ENCODE results near the gene PDE4D. TPM values are rescaled to one million over a fixed set of nuclear protein-coding genes. Genes with fewer than 3 reads are reported as not detected.

Gene PDE4D
- total and polyA plus RNA-seq, 3 experiments from 2014 or later, result 5.6 to 18.3 (median 17.7) TPM

DNA sequence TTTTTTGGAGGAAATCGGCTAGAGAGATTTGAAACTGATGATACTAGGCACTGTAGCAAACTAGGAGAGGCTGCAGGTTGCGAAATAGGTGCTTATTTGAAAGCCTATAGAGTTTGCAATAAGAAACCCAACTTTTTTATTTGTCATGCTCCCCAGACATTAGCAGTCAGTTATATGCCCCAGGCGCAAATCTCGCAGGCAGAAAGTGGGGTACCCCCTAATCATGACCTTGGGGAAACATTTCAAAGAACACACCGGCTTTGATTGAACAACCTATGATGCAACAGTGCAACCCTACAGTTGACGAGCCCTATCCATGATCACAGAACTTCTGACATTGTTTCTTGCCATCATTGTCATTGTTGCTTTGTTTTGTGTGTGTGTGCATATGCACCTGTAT lies 800.2 kb downstream of the PDE4D start:
- Histone ChIP-seq H3K36me3 (ENCODE audit: insufficient read depth, low read length) (no peaks in the 10 kb centered on the region), H3K4me3 (ENCODE audit: low read length) (no peak overlapping the region), H3K27me3 (ENCODE audit: insufficient read depth, low read length, poor library complexity, severe bottlenecking) (no peaks in the 10 kb centered on the region), H3K27ac (ENCODE audit: low read depth, low read length) (no peak overlapping the region), H3K9me3 (ENCODE audit: low read length) (no peaks in the 10 kb centered on the region), H3K4me1 (ENCODE audit: insufficient read depth, low read length) (peaks cover 2% of the 10 kb centered on the region)
- DNase-seq, result no peak
- Mint-ChIP-seq H3K36me3 (no peaks in the 10 kb centered on the region), H3K4me3 (no peak overlapping the region), H3K9me3 (no peaks in the 10 kb centered on the region), H3K27ac (no peak overlapping the region), H3K27me3 (peaks cover 7 to 9% of the 10 kb centered on the region in 2 donors), H3K4me1 (peaks cover 7 to 29% (median 11%) of the 10 kb centered on the region in 3 donors)
- CTCF ChIA-PET, result interaction anchor here (1.2 kb wide), 1 partner anchor 80 kb away, joined by 3 read pairs; no protein-coding TSS in a partner anchor
- POLR2A ChIA-PET, result no interaction called here

DNA sequence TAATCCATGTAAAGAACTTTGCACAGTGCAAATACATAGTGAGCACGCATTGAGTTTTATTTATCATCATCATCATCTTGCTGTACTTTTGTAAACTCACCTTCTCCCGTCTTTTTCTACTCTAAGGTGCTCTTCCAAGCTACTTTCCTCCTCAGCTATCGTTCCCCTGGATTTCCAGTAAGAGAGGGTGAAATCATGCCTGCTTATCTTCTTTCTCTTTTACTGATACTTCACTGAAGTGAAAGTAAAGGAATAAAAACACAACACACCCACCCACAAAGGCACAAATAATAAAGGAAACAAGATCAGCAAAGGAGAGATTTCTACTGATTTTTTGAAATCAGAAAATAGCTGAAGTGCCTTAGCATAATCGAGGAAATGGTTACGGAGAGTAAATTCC lies 800.8 kb downstream of the PDE4D start:
- no peak for DNase-seq
- H3K27ac ChIP-seq (ENCODE audit: low read depth, low read length), result no peak overlapping the region
- H3K4me3 ChIP-seq (ENCODE audit: low read length), result no peak overlapping the region
- Mint-ChIP-seq H3K27ac (no peak overlapping the region), H3K9me3 (no peaks in the 10 kb centered on the region), H3K4me1 (peaks cover 7 to 26% (median 11%) of the 10 kb centered on the region in 3 donors), H3K27me3 (peaks cover 7 to 12% of the 10 kb centered on the region in 2 donors), H3K36me3 (no peaks in the 10 kb centered on the region), H3K4me3 (peak overlapping the region in 1 of 7 donors; percentile 11)
- no peaks in the 10 kb centered on the region for H3K9me3 ChIP-seq (ENCODE audit: low read length)
- H3K27me3 ChIP-seq (ENCODE audit: insufficient read depth, low read length, poor library complexity, severe bottlenecking), result no peaks in the 10 kb centered on the region
- no peaks in the 10 kb centered on the region for H3K36me3 ChIP-seq (ENCODE audit: insufficient read depth, low read length)
- no peaks in the 10 kb centered on the region for H3K4me1 ChIP-seq (ENCODE audit: insufficient read depth, low read length)
- ChIA-PET POLR2A (no interaction called here), CTCF (interaction anchor here (1.2 kb wide), 1 partner anchor 80 kb away, joined by 3 read pairs; no protein-coding TSS in a partner anchor)

DNA sequence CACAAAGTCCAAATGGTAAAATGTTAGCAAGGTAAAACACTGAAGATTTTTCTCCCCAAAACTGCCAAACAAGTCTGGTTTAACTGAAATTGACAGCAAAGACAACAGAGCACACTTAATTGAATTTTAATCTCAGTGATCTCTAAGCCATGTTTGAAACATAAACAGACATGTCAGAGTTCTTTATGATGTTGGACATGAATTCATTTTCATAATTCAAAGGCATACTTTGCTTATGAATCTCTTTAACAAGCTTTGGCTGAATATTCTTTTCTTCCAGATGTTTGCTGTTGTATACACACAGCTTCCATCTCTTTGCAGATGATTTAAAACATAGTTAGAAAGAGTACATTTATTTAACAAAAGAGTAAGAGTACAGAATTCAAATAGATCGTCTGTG lies 801.6 kb downstream of the PDE4D start:
- ChIA-PET POLR2A (no interaction called here), CTCF (no interaction called here)
- Histone ChIP-seq H3K4me3 (ENCODE audit: low read length) (no peak overlapping the region), H3K27ac (ENCODE audit: low read depth, low read length) (no peak overlapping the region), H3K4me1 (ENCODE audit: insufficient read depth, low read length) (no peaks in the 10 kb centered on the region), H3K36me3 (ENCODE audit: insufficient read depth, low read length) (no peaks in the 10 kb centered on the region), H3K27me3 (ENCODE audit: insufficient read depth, low read length, poor library complexity, severe bottlenecking) (no peaks in the 10 kb centered on the region), H3K9me3 (ENCODE audit: low read length) (no peaks in the 10 kb centered on the region)
- Mint-ChIP-seq H3K4me1 (peaks cover 7 to 20% (median 11%) of the 10 kb centered on the region in 3 donors), H3K9me3 (no peaks in the 10 kb centered on the region), H3K27me3 (peaks cover 7 to 12% of the 10 kb centered on the region in 2 donors), H3K4me3 (no peak overlapping the region), H3K27ac (no peak overlapping the region), H3K36me3 (no peaks in the 10 kb centered on the region)
- no peak for DNase-seq

DNA sequence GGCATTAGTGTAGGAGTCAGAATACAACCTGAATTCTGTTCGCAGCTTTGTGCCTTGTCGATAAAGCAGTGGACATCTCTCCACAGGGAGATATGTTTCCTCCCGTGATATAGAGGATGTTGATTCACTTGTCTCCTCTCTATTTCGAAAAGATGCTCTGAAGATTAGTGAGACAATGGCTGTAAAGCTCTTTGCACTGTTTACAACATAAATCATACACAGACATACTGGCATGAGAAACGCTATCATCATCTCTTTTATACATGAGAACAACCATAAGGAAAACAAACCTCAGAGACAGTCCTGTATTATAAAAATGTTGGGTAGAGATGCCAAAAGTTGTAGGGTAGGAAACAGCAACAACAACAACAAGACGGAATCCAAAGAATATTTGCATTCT lies 803.2 kb downstream of the PDE4D start:
- Histone ChIP-seq H3K27me3 (ENCODE audit: insufficient read depth, low read length, poor library complexity, severe bottlenecking) (no peaks in the 10 kb centered on the region), H3K27ac (ENCODE audit: low read depth, low read length) (no peak overlapping the region), H3K36me3 (ENCODE audit: insufficient read depth, low read length) (no peaks in the 10 kb centered on the region), H3K4me1 (ENCODE audit: insufficient read depth, low read length) (no peaks in the 10 kb centered on the region), H3K9me3 (ENCODE audit: low read length) (no peaks in the 10 kb centered on the region), H3K4me3 (ENCODE audit: low read length) (no peak overlapping the region)
- H3K27me3 Mint-ChIP-seq, result peaks cover 7 to 12% of the 10 kb centered on the region in 2 donors
- H3K36me3 Mint-ChIP-seq, result no peaks in the 10 kb centered on the region
- ChIA-PET POLR2A (no interaction called here), CTCF (interaction anchor here (2.2 kb wide), 1 partner anchor 84 kb away, joined by 4 read pairs; no protein-coding TSS in a partner anchor)
- H3K9me3 Mint-ChIP-seq, result no peaks in the 10 kb centered on the region
- H3K4me1 Mint-ChIP-seq, result peaks cover 4 to 16% (median 5%) of the 10 kb centered on the region in 3 donors
- H3K27ac Mint-ChIP-seq, result no peak overlapping the region
- no peak overlapping the region for H3K4me3 Mint-ChIP-seq
- no peak for DNase-seq

DNA sequence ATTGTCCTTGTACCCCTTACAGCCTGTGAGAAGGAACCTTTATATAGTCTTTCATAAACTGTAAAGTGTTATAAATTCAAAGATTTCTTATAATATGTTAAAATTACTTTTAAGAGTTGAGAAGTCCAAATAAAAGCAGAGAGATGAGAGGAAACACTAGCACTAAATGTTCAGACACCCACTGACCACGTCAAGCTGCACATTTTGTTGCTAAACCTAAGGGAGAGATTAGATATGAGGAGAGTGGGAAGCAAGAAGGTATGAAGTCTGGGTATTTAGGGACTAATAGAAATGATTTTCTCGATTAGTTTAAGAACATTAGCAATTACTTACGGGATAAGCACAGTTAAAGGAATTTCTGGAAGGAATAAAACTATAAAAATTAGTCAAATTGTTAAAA lies 803.8 kb downstream of the PDE4D start:
- POLR2A ChIA-PET, result no interaction called here
- Histone ChIP-seq H3K36me3 (ENCODE audit: insufficient read depth, low read length) (no peaks in the 10 kb centered on the region), H3K4me3 (ENCODE audit: low read length) (no peak overlapping the region), H3K4me1 (ENCODE audit: insufficient read depth, low read length) (no peaks in the 10 kb centered on the region), H3K27me3 (ENCODE audit: insufficient read depth, low read length, poor library complexity, severe bottlenecking) (no peaks in the 10 kb centered on the region), H3K9me3 (ENCODE audit: low read length) (no peaks in the 10 kb centered on the region), H3K27ac (ENCODE audit: low read depth, low read length) (no peak overlapping the region)
- peaks cover 7 to 12% of the 10 kb centered on the region in 2 donors for H3K27me3 Mint-ChIP-seq
- no peaks in the 10 kb centered on the region for H3K9me3 Mint-ChIP-seq
- DNase-seq, result no peak
- H3K36me3 Mint-ChIP-seq, result no peaks in the 10 kb centered on the region
- no peak overlapping the region for H3K4me3 Mint-ChIP-seq
- CTCF ChIA-PET, result interaction anchor here (2.2 kb wide), 1 partner anchor 85 kb away, joined by 4 read pairs; no protein-coding TSS in a partner anchor
- H3K27ac Mint-ChIP-seq, result peak overlapping the region in 1 of 8 donors; percentile 1
- peaks cover 4 to 13% (median 5%) of the 10 kb centered on the region in 3 donors for H3K4me1 Mint-ChIP-seq

DNA sequence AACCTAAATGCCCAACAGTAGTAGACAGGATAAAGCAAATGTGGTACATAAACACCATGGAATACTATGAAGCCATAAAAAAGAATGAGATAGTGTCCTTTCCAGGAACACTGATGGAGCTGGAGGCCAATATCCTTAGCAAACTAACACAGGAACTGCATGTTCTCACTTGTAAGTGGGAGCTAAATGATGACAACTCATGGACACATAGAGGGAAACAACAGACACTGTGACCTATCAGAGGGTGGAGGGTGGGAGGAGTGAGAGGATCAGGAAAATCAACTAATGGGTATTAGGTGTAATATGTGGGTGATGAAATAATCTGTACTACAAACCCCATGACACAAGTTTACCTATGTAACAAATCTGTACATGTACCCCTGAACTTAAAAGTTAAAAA lies 805.0 kb downstream of the PDE4D start:
- no peak overlapping the region for H3K4me3 Mint-ChIP-seq
- no peak overlapping the region for H3K27ac Mint-ChIP-seq
- ChIA-PET POLR2A (no interaction called here), CTCF (interaction anchor here (2.2 kb wide), 1 partner anchor 86 kb away, joined by 4 read pairs; no protein-coding TSS in a partner anchor)
- Histone ChIP-seq H3K4me1 (ENCODE audit: insufficient read depth, low read length) (no peaks in the 10 kb centered on the region), H3K4me3 (ENCODE audit: low read length) (no peak overlapping the region), H3K27ac (ENCODE audit: low read depth, low read length) (no peak overlapping the region), H3K27me3 (ENCODE audit: insufficient read depth, low read length, poor library complexity, severe bottlenecking) (no peaks in the 10 kb centered on the region), H3K9me3 (ENCODE audit: low read length) (no peaks in the 10 kb centered on the region), H3K36me3 (ENCODE audit: insufficient read depth, low read length) (no peaks in the 10 kb centered on the region)
- H3K36me3 Mint-ChIP-seq, result no peaks in the 10 kb centered on the region
- no peak for DNase-seq
- peaks cover 7 to 12% of the 10 kb centered on the region in 2 donors for H3K27me3 Mint-ChIP-seq
- no peaks in the 10 kb centered on the region for H3K9me3 Mint-ChIP-seq
- peaks cover 2 to 10% (median 2%) of the 10 kb centered on the region in 3 donors for H3K4me1 Mint-ChIP-seq

DNA sequence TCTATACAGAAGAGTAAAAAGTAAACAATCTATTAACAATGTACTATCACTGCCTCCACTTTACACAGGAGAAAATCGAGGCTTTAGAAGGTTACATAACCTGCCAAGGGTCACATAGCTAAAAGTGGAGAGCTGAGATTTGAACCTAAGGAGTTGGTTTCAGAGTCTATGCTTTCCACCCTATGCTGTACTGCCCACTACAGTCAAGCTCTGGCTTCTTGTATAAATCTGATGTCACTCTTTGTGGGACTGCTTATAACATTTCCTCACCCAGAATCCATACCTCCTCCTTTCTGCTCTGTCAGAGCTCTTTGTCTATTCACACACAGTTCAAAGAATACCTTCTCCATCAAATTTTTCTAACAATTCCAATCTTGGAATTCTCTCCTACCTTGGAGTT lies 807.5 kb downstream of the PDE4D start:
- H3K27me3 Mint-ChIP-seq, result peaks cover 5 to 12% of the 10 kb centered on the region in 2 donors
- CTCF ChIA-PET, result interaction anchor here (0.8 to 2.1 kb wide), 4 partner anchors 10 to 88 kb away, joined by 3 to 7 read pairs (median 4); no protein-coding TSS in a partner anchor
- H3K27ac Mint-ChIP-seq, result no peak overlapping the region
- Histone ChIP-seq H3K36me3 (ENCODE audit: insufficient read depth, low read length) (no peaks in the 10 kb centered on the region), H3K27ac (ENCODE audit: low read depth, low read length) (no peak overlapping the region), H3K27me3 (ENCODE audit: insufficient read depth, low read length, poor library complexity, severe bottlenecking) (no peaks in the 10 kb centered on the region), H3K4me1 (ENCODE audit: insufficient read depth, low read length) (no peaks in the 10 kb centered on the region), H3K9me3 (ENCODE audit: low read length) (no peaks in the 10 kb centered on the region), H3K4me3 (ENCODE audit: low read length) (no peak overlapping the region)
- H3K36me3 Mint-ChIP-seq, result no peaks in the 10 kb centered on the region
- H3K9me3 Mint-ChIP-seq, result no peaks in the 10 kb centered on the region
- H3K4me3 Mint-ChIP-seq, result no peak overlapping the region
- DNase-seq, result no peak
- no peaks in the 10 kb centered on the region for H3K4me1 Mint-ChIP-seq
- POLR2A ChIA-PET, result no interaction called here

DNA sequence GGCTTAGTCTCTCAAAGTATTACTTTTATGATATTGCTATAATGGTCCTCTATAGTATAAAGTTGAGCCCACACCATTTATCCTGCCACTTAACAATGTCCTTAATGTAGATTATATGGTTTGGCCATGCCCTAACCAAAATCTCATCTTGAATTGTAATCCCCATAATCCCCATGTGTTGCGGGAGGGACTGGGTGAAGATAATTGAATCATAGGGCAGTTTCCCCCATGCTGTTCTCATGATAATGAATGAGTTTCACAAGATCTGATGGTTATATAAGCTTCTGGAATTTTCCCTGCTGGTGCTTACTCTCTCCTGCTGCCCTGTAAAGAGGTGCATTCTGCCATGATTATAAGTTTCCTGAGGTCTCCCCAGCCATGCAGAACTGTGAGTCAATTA lies 811.8 kb downstream of the PDE4D start:
- H3K9me3 Mint-ChIP-seq, result no peaks in the 10 kb centered on the region

More for the DNA sequence above, 811.8 kb downstream of the PDE4D start:
- Mint-ChIP-seq H3K4me1 (no peaks in the 10 kb centered on the region), H3K36me3 (no peaks in the 10 kb centered on the region), H3K27me3 (peaks cover 0 to 7% of the 10 kb centered on the region in 2 donors), H3K4me3 (no peak overlapping the region), H3K27ac (no peak overlapping the region)
- H3K9me3 ChIP-seq (ENCODE audit: low read length), result no peaks in the 10 kb centered on the region
- H3K27me3 ChIP-seq (ENCODE audit: insufficient read depth, low read length, poor library complexity, severe bottlenecking), result no peaks in the 10 kb centered on the region
- no peak overlapping the region for H3K27ac ChIP-seq (ENCODE audit: low read depth, low read length)
- H3K4me3 ChIP-seq (ENCODE audit: low read length), result no peak overlapping the region
- no peaks in the 10 kb centered on the region for H3K4me1 ChIP-seq (ENCODE audit: insufficient read depth, low read length)
- no peak for DNase-seq
- ChIA-PET CTCF (no interaction called here), POLR2A (no interaction called here)
- H3K36me3 ChIP-seq (ENCODE audit: insufficient read depth, low read length), result no peaks in the 10 kb centered on the region
